Measurements from ENCODE around the gene ICAM2.

DNA sequence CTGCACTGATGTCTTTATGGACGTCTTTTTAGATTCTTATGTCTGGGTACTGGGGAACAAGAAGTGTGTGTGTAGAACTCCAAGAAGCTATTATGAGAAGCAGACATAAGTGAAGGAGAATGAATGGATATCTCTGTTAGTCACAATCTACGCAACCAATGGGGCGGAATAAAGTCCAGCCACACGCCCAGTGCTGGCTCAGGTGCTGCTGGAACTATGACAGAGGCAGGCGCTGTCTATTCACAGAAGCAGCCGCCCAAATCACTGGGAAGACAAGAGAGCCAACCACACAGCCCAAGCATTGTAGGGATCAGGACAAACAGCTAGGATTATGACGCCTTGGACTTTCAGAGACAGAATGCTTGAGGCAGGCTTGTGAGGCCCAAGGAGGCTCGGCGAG, 43.9 kb upstream of the ICAM2 start:
- TF ChIP-seq, protein P1, sequence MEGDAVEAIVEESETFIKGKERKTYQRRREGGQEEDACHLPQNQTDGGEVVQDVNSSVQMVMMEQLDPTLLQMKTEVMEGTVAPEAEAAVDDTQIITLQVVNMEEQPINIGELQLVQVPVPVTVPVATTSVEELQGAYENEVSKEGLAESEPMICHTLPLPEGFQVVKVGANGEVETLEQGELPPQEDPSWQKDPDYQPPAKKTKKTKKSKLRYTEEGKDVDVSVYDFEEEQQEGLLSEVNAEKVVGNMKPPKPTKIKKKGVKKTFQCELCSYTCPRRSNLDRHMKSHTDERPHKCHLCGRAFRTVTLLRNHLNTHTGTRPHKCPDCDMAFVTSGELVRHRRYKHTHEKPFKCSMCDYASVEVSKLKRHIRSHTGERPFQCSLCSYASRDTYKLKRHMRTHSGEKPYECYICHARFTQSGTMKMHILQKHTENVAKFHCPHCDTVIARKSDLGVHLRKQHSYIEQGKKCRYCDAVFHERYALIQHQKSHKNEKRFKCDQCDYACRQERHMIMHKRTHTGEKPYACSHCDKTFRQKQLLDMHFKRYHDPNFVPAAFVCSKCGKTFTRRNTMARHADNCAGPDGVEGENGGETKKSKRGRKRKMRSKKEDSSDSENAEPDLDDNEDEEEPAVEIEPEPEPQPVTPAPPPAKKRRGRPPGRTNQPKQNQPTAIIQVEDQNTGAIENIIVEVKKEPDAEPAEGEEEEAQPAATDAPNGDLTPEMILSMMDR (IDR thresholded peaks at IDR 0.05) = no peak
- TF ChIP-seq POLR2A (IDR thresholded peaks at IDR 0.05) = no peak
